Peyer's patch (tissue), 4 donors: ENCODE data around the gene AVPI1.

Experiments
- POLR2A ChIP-seq, 2 donors: fragments of 450-650 bp; IDR thresholded peaks; one replicate each; pipeline ENCODE4 v1.5.1; 2017; ENCODE audit warnings: antibody characterized with exemption in 2 of 2, mild to moderate bottlenecking in 2 of 2, moderate library complexity in 2 of 2
- TF ChIP-seq, protein P1 (sequence below), 6 experiments: fragments of 450-650 bp in 4 of 6; fragments of 200-600 bp in 2 of 6; sonication (generic) in 1 of 6; IDR thresholded peaks; one replicate each; pipeline ENCODE4 v1.5.1; 2017 to 2019; ENCODE audit warnings: antibody characterized with exemption in 6 of 6, mild to moderate bottlenecking in 3 of 6, moderate library complexity in 1 of 6

DNA sequence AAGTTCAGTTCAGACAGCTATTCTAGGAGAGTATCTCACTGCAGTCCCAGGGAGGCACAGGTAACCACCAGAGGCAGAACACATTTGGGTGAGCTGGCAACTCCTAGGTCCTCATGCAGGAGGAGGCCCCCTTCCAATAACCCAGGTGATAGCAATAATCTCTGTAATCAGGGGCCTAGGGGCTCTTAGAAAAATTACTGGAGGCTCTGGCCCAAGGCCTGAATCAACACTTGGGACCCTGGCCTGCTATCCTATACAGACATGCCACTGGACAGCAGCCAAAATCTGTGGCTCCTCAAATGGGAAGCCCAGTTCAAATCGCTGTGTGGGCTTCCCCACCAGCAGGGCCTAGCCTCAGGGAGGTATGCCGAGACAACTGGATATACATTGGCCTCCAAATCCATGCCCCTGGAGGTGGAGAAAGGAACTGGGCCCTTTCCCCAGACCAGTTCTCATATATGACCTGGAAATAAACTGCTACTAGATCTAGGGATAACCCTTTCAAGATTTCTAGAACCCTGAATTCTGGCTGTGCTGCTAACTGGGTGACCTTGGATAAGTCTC, 1.6 kb downstream of the AVPI1 start:
- TF ChIP-seq, protein P1, sequence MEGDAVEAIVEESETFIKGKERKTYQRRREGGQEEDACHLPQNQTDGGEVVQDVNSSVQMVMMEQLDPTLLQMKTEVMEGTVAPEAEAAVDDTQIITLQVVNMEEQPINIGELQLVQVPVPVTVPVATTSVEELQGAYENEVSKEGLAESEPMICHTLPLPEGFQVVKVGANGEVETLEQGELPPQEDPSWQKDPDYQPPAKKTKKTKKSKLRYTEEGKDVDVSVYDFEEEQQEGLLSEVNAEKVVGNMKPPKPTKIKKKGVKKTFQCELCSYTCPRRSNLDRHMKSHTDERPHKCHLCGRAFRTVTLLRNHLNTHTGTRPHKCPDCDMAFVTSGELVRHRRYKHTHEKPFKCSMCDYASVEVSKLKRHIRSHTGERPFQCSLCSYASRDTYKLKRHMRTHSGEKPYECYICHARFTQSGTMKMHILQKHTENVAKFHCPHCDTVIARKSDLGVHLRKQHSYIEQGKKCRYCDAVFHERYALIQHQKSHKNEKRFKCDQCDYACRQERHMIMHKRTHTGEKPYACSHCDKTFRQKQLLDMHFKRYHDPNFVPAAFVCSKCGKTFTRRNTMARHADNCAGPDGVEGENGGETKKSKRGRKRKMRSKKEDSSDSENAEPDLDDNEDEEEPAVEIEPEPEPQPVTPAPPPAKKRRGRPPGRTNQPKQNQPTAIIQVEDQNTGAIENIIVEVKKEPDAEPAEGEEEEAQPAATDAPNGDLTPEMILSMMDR (IDR thresholded peaks at IDR 0.05) = peak in 3 of 6 experiments; percentile 44 to 55 (median 48)
- TF ChIP-seq POLR2A (IDR thresholded peaks at IDR 0.05) = peak; percentile 20 to 31
